Measurements from ENCODE around the gene CATSPER1. TPM values are rescaled to one million over a fixed set of nuclear protein-coding genes. Genes with fewer than 3 reads are reported as not detected.

CATSPER1 gene
- total RNA-seq, 1 experiment from 2014 or later = 2.4 TPM

- BruUV-seq (replicated peaks) = no TSS peak
- no peak overlapping the region for H2AFZ ChIP-seq (ENCODE audit: low read depth, low read length, poor library complexity, severe bottlenecking)
- no peak for ATAC-seq
- no peak overlapping the region for H3K4me3 ChIP-seq (replicated peaks in 1 of 2; ENCODE audit: low read depth in 1 of 2, low read length in 2 of 2)
- H3K9me2 ChIP-seq (ENCODE audit: insufficient read depth) = no peaks in the 10 kb centered on the region
- no peak overlapping the region for H3K27ac ChIP-seq (ENCODE audit: low read depth, low read length)
- ChIA-PET POLR2A (no interaction called here), RAD21 (ENCODE audit: low non-redundant PET in 1 of 2, low total read pairs in 2 of 2, uncharacterized antibody in 2 of 2, unreplicated experiment in 2 of 2) (no interaction called here), CTCF (no interaction called here)
- H3K4me2 ChIP-seq (ENCODE audit: low read length) = no peak overlapping the region
- peaks cover 48% of the 10 kb centered on the region for H3K79me2 ChIP-seq (ENCODE audit: insufficient read depth, low read length)
- H3K4me1 ChIP-seq (ENCODE audit: control insufficient read depth in 1 of 2, insufficient read depth in 2 of 2, low read length in 2 of 2) = no peaks in the 10 kb centered on the region
- DNase-seq (ENCODE audit: low read depth, low spot score) = no peak
- H4K20me1 ChIP-seq (ENCODE audit: insufficient read depth) = peaks cover 5% of the 10 kb centered on the region; the same call in 1 of the 2 replicates
- TF ChIP-seq SIN3A (IDR thresholded peaks at IDR 0.05; ENCODE audit: low read depth) = no peak
- TF ChIP-seq POLR2A (IDR thresholded peaks at IDR 0.05; ENCODE audit: borderline replicate concordance, extremely low read depth, insufficient read depth, insufficient read length) = no peak
- TF ChIP-seq EZH2phosphoT487 (IDR thresholded peaks at IDR 0.05; ENCODE audit: borderline replicate concordance) = no peak
- no peak for TF ChIP-seq REST (IDR thresholded peaks at IDR 0.05; ENCODE audit: low read depth)
- TF ChIP-seq MAX (IDR thresholded peaks at IDR 0.05) = no peak
- no peak for TF ChIP-seq CBX3 (IDR thresholded peaks at IDR 0.05; ENCODE audit: low read depth)
- no peak for TF ChIP-seq CEBPB (IDR thresholded peaks at IDR 0.05; ENCODE audit: low read depth)
- no peak for TF ChIP-seq ZNF274 (IDR thresholded peaks at IDR 0.05; ENCODE audit: low read depth, low read length)
- TF ChIP-seq JUND (IDR thresholded peaks at IDR 0.05) = no peak
- no peak for TF ChIP-seq POLR2AphosphoS5 (IDR thresholded peaks at IDR 0.05; ENCODE audit: low read depth, low read length)
- TF ChIP-seq TCF7L2 (IDR thresholded peaks at IDR 0.05; ENCODE audit: borderline replicate concordance, extremely low read depth, insufficient read depth, insufficient read length) = no peak
- TF ChIP-seq ELF1 (IDR thresholded peaks at IDR 0.05; ENCODE audit: borderline replicate concordance, low read depth) = no peak
- no peak for TF ChIP-seq FOSL1 (IDR thresholded peaks at IDR 0.05; ENCODE audit: low read depth)
- no peak for TF ChIP-seq ZFX (IDR thresholded peaks at IDR 0.05)
- TF ChIP-seq ZBTB33 (IDR thresholded peaks at IDR 0.05; ENCODE audit: extremely low read depth, insufficient replicate concordance, low read length) = no peak
- TF ChIP-seq ATF3 (IDR thresholded peaks at IDR 0.05) = no peak
- TF ChIP-seq SRF (IDR thresholded peaks at IDR 0.05; ENCODE audit: low read depth) = no peak
- TF ChIP-seq EZH2 (IDR thresholded peaks at IDR 0.05) = no peak
- TF ChIP-seq RAD21 (IDR thresholded peaks at IDR 0.05; ENCODE audit: low read depth) = no peak
- intact Hi-C loops (cut with micrococcal nuclease) = no loop called here
- H3K36me3 ChIP-seq (ENCODE audit: control insufficient read depth in 1 of 2, insufficient read depth in 2 of 2, low read length in 2 of 2) = peaks cover 81 to 84% of the 10 kb centered on the region in 2 experiments
- H3K9ac ChIP-seq (ENCODE audit: low read length) = no peak overlapping the region
- H3K9me3 ChIP-seq (ENCODE audit: control insufficient read depth in 1 of 2, insufficient read depth in 1 of 2, low read depth in 1 of 2, low read length in 2 of 2) = no peaks in the 10 kb centered on the region
- H3K27me3 ChIP-seq (ENCODE audit: insufficient read depth, low read length) = no peaks in the 10 kb centered on the region
Observed at GRCh38 chr11:66061268-66061667, 35.0 kb upstream of the CATSPER1 start.

All from HCT116 (cell line).